Inflammatory macrophage treated with lipopolysaccharide for 4 hours (primary cell): ENCODE results near the gene PPFIA1.
"Not testable (repeated sequence)": the region's sequence is repeated elsewhere in the genome, so short reads cannot be mapped to it uniquely, and the experiment has no call there.

ENCODE experiments used
- DNase-seq: peaks from one replicate; pipeline ENCODE4 v3.0.0-alpha.2; 2020

Gene PPFIA1

GRCh38 chr11:70397983-70398833, 127.7 kb downstream of the PPFIA1 start, which contains the start of gene CTTN:
Gene CTTN, plus strand, starts transcription at chr11:70398529. Its CDS starts 8,769 bp downstream, at chr11:70407298.
- peak; percentile 72 for DNase-seq

GRCh38 chr11:70398834-70399680, 128.6 kb downstream of the PPFIA1 start:
- DNase-seq = no peak

GRCh38 chr11:70399681-70400112, 129.2 kb downstream of the PPFIA1 start:
- DNase-seq = peak; percentile 88

- no peak for DNase-seq
Measured at GRCh38 chr11:70400643-70401042, 130.2 kb downstream of the PPFIA1 start.

- peak; percentile 61 for DNase-seq
Measured at GRCh38 chr11:70402016-70402415, 131.5 kb downstream of the PPFIA1 start.

GRCh38 chr11:70402685-70403084, 132.2 kb downstream of the PPFIA1 start:
- peak; percentile 23 for DNase-seq

- DNase-seq = no peak
Measured at GRCh38 chr11:70404244-70404643, 133.8 kb downstream of the PPFIA1 start.

- no peak for DNase-seq
Measured at GRCh38 chr11:70405679-70406395, 135.3 kb downstream of the PPFIA1 start.

GRCh38 chr11:70407121-70407520, 136.6 kb downstream of the PPFIA1 start:
- no peak for DNase-seq

GRCh38 chr11:70407814-70408213, 137.3 kb downstream of the PPFIA1 start:
- DNase-seq = no peak

- not testable (repeated sequence) for DNase-seq
Measured at GRCh38 chr11:70408326-70408725, 137.8 kb downstream of the PPFIA1 start.

GRCh38 chr11:70409437-70409836, 138.9 kb downstream of the PPFIA1 start:
- DNase-seq = no peak

- no peak for DNase-seq
Measured at GRCh38 chr11:70409871-70410270, 139.4 kb downstream of the PPFIA1 start.

- DNase-seq = no peak
Measured at GRCh38 chr11:70410276-70411205, 140.1 kb downstream of the PPFIA1 start.

GRCh38 chr11:70411713-70412452, 141.4 kb downstream of the PPFIA1 start:
- no peak for DNase-seq

- DNase-seq = no peak
Measured at GRCh38 chr11:70413151-70413550, 142.7 kb downstream of the PPFIA1 start.

GRCh38 chr11:70414341-70415100, 144.0 kb downstream of the PPFIA1 start:
- no peak for DNase-seq

GRCh38 chr11:70415191-70415590, 144.7 kb downstream of the PPFIA1 start:
- DNase-seq = no peak

- peak; percentile 79 for DNase-seq
Measured at GRCh38 chr11:70415642-70416395, 145.3 kb downstream of the PPFIA1 start.

- DNase-seq = no peak
Measured at GRCh38 chr11:70416881-70417280, 146.4 kb downstream of the PPFIA1 start.
